ENCODE data around the gene FBXW4.

GRCh38 chr10:101694674-101695403 is at the start of gene FBXW4:
- TF ChIP-seq CTCF (IDR thresholded peaks at IDR 0.05) (peak in 1 of 4 experiments; percentile 14), POLR2A (IDR thresholded peaks at IDR 0.05) (peak; percentile 32 to 42)

All from uterus (tissue), 2 donors.